GM10847 (cell line): ENCODE results near the gene CEP170B.

Source experiments
- POLR2A ChIP-seq: IDR thresholded peaks from 2 replicates; pipeline ENCODE4 v1.6.1; 2011; ENCODE audit not compliant: insufficient read length; ENCODE audit errors: extremely low read depth

CEP170B gene

DNA sequence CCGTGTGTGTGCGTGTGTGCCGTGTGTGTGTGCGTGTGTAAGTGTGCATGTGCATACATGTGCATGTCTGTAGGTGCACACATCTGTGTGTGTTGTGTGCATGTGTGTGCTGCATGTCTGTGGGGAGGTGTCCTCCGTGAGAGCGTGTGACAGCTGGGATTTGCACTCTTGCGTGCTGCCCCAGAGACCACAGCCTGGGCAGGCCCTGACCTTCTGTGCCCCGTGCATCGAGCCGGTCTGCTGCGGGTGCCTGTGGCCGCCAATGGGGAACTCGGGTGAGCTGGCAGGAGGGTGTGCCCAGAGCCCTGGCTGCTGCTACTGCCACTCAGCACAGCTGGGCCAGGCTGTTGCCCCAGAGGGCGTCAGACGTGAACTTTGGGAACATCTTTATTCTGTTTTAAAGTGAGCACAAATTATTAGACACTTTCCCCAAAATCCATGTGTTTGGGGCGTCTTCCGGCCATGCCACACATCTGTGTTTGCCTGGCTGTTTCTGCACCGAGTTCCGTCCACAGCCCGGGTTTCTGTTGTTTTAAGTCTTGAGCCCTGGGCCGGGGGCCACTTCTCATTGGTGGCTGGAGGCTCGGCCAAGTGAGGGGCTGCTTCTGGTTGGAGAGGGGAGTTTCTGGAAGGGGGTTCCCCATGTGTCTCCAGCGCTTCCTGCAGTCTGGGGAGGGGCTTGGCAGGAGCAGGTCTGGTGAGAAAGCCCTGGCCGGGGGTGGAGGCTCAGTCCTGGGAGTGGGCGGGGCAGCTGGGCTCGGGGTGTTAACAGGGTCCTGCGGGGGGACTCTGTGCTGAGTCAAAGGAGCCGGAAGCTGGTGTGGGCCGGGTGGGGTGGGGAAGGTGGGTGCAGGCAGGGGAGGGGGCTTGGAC is 7.6 kb downstream of the CEP170B start:
- no peak for TF ChIP-seq POLR2A

DNA sequence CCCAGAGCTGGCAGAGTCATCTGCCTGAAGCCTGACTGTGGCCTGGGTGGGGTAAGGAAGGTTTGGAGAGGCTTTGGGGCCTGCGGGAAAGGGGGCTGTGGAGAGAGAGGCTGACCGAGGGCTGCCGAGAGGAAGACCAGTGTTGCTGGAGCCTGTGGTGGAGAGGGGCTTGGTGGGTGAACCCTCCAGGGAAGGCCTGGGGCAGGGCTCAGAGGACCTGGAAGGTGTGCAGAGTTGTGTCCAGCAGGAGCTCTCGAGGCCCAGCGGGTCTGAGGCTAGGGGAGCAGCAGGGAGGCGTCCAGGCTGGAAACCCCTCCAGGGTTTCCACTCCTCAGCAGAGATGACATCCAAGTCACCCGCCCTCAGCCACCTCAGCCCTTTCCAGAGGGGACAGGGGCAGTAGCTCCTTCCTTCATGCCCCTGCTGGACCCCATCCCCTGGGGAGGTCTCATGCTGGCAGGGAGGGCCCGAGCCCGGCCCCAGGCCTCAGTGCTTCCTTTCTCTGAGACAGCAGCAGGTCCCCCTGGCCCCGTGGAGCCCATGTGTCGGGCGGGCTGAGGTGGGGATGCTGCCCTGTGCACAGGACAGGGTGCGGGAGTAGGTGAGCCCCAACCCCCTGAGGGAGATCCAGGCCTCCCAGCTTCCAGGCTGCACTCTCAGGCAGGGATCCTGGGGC is 8.4 kb downstream of the CEP170B start:
- no peak for TF ChIP-seq POLR2A

DNA sequence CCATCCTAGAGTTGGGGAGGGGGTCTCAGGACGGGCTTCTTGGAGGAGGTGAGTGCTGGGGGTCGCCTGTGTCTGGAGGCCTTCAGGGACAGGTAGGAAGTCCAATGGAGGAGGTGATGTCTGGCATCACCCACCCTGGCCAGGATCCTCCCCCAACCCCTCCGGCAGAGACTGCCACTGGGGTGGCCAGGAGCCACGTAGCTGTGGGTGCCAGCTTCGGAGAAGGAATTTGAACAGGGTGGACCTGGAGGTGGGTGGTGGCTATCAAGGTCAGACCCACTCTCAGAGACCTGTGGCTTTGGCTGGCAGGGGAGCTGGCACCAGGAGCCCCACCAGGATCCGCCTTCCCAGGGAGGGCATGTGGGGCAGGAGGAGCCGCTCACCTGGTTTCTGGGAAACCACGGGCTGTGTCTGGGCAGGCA is 9.1 kb downstream of the CEP170B start:
- no peak for TF ChIP-seq POLR2A

DNA sequence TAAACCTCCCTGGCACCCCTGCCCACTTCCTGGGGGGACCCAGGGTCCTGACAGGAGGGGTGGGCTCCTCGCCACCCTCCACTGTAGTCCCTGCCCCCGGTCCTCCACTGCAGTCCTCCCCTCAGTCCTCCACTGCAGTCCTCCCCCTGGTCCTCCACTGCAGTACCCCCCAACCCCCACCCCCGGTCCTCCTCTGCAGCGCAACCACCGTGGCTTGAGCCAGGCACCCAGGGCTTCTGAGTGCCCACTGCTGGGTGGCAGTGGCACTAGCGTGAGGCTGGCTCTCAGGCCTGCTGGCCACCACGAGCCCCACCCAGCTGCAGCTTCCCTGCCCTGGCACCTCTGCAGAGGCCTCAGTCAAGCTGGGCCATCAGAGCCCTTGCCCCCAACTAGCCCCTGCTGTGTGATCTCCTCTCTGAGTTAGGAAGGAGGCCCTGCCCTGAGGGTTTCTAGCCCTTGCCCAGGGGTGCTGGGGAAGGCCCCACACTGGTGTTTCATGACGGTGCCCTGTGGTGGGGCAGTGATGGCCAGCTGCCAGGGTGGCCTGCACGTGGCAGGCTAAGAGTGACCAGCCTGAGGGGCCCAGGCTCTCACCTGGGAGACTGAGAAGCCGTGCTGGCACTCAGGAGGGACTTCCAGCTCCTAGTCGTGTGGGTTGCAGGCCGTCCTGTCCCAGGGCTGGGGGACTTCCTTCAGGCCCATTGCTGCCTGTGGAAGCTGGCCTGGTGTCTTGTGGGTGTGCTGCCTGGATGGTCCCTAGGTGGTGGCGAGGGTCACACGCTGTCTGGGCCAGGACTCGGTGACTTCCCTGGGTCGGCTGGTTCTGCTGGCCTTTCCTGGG is 9.7 kb downstream of the CEP170B start:
- TF ChIP-seq POLR2A = no peak

DNA sequence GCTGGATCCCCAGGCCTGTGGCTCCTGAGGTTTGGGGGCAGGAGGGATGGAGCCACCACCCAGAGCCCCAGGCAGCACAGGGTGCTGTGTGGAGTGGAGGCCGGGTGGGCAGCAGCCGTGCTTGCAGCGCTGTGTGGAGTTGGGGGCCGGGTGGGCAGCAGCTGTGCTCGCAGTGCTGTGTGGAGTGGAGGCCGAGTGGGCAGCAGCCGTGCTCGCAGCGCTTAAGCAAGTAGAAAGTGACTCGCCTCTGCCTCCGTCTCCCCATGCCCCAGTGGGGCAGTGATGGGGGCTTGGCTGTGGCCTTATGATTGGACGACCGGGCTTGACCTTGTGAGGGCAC is 10.3 kb downstream of the CEP170B start:
- no peak for TF ChIP-seq POLR2A

DNA sequence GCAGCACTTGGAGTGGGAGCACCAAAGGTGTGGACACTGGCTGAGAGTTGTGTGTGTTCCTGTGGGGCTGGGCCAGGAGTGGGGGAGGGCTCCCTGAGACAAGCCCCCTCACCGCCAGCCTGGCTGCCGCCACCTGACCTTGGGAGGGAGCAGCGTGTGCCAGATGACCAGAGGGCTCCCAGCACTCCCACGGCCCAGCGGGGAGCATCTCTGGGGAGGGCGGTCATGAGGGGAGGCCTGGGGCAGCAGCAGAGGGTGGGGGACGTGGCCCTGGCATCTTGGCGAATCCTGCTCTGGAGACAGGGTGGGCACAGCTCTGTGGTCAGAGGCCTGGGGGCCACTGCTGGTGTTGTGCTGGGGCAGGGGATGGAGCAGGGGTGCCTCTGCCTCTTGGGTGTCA is 10.7 kb downstream of the CEP170B start:
- no peak for TF ChIP-seq POLR2A

DNA sequence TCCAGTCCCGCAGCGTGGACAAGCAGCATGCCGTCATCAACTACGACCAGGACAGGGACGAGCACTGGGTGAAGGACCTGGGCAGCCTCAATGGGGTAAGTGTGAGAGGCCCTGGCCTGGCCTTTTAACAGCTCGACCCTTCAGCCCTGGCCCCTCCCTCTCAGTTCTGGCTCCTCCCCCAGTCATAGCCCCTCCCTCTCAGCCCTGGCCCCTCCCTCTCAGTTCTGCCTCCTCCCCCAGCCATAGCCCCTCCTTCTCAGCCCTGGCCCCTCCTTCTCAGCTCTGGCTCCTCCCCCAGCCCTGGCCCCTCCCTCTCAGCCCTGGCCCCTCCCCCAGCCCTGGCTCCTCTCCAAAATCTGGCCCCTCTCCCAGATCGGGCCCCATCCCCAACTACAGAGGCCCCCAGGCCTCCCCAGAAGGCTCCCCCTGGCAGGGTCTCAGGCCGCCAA is 11.2 kb downstream of the CEP170B start:
- TF ChIP-seq POLR2A = no peak

DNA sequence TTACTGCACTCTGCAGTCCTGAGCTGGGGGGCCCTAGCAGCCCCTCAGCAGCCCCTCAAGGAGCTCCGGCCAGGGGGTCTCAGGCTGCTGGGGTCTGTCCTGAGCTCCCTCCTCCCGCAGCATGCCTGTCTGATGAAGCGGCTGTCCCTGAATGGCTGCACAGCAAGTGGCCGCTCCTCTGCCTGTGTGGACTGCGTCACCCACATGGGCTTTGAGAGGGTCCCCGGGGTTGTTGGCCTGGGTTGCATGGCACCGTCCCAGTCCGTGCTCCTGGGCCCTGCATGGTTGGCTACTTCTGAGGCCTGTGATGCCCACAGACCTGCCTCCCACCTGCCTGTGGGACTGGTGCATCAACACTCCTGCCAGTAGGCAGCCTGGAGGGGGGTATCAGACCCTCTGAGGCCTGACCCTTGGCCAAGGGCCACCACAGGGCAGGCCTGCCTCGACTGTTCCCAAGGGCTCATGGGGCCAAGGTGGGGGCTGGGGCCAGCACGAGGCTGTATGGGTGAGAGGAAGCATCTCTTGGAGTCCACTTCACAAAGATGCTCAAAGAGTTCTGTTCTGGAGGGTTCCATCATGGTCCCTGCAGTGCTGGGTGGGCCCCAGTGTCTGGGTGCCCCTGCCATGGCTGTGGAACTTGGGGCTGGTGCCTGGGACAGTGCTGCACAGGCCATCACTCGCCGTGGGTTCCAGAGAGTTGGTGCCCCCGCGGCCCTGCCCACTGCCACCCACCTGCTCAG is 12.2 kb downstream of the CEP170B start:
- no peak for TF ChIP-seq POLR2A

DNA sequence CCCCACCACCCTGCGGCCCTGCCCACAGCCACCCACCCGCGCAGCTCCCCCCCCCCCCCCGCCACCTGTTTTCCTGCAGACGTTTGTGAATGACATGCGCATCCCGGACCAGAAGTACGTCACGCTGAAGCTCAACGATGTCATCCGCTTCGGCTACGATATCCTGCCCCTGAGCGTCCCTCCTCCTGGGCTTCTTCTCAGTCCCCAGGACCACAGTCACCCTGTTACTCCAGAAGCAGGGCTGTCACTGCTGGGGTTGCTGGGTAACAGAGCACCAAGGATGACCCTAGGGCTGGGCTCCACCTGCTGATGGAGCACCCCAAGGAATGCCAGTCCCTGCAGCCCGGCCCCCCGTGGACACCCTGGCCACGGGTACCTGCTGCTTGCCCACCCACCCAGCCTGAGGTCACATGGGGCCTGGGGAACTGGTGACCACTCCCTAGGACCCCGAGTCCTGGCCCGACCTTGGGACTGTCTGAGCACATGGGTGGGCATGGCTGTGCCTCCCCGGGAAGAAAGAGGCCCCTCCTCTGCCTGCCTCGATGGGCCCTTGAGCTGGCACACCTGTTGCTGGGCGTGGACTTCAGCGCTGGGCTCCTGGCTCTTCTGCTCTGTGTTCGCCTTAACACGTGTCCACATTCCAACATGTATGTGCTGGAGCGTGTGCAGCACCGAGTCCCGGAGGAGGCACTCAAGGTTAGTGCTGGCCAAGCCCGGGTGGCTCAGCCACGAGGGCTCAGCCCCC is 12.9 kb downstream of the CEP170B start:
- TF ChIP-seq POLR2A = no peak

DNA sequence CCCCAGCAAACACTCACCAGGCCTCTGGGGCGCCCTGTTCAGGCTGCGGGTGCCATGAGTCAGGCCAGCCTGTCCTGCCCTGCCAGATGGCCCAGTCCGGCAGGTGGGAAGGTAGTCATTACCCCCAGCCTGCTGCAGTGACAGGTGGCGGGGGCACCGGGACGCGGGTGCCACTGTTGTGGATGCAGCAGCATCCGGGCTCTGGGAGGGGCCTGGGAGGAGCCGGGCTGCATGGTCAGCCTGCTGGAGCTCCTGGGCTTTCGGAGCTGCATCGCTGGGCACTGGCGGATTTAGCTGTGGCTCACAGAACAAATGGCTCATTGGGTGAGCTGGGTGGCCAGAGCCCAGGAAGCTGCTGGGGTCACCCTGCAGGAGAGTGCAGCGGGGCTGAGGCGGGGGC is 13.5 kb downstream of the CEP170B start:
- TF ChIP-seq POLR2A = no peak

DNA sequence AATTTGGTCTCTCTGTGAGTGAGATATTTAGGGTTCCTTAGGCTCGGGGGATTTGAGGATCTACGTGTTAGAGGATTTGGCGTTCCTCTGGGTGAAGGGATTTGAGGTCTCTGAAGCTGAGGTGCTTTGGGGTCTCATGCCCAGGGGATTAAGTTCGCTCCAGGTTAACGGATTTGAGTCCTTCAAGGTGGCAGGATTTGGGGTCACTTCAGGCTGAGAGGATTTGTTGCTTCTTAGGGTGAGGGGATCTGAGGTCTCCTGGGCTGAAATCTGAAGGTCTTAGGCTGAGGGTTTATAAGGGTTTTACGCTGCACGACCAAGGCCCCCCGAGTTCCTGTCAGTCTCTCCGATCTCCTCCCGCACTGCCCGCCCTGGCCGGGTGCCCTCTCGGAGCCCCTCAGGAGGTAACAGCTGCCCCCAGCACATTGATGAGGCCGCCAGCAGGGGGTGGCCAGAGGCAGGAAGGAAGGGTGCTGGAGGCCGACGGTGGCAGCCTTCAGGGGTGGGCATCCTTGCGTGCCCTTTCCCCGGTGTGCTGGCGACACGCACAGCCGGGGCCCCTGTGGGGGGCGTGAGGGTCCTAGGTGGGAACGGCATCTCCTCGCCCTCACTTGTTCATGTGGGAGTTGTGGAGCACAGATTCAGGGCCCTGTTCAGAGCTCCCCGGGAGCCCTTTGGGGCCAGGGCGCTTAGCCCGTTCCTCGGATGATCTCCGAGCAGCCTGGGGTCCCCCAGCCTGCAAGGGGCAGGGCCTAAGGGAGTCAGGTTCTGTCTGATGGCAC is 14.3 kb downstream of the CEP170B start:
- TF ChIP-seq POLR2A = no peak

DNA sequence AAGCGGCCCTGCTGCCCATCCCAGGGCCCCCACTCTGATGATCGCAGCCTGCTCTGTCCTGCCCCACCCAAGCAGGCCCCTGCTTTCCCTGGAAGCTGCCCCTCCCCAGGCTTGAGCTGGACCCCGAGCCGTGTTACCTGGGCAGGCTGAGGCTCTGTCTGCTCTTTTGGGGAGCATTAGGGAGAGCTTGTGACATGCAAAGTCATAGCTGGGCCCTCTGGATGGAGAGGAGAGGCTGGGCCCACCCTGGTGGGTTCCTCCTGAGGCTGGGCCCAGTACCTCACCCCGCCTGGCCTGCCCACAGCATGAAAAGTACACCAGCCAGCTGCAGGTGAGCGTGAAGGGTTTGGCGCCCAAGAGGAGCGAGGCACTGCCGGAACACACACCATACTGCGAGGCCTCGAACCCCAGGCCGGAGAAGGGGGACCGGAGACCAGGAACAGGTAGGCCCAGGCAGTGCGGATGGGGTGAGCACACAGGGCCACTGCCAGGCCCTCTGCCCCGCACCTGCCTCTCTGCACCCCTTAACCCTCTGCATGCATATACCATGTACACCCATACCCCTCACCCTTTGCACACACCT is 15.0 kb downstream of the CEP170B start:
- TF ChIP-seq POLR2A = no peak

DNA sequence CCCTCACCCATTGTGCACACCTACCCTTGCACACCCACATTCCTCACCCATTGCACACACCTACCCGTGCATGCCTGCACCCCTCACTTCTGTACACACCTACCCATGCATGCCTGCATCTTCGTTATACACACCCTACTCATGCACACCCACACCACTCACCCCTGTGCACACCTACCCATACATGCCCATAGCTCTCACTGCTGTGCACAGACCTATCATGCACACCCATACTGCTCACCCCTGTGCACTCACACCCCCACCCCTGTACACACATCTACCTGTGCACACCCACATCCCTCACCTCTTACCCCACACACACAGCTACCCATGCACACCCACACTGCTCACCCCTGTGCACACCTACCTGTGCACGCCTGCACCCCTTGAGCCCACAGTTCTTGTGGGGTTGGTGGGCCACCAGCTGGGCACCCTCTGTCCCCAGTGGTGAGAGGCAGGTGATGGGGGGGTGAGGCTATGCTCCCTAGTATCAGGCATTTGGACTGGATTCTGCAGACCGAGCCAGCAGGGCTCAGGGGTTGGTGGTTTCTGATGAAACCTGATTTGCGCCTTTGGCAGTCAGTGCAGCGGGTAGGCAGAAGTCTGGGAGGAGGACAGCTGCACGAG is 15.6 kb downstream of the CEP170B start:
- no peak for TF ChIP-seq POLR2A
